ENCODE data around the gene RABL2B.

The RABL2B gene

GRCh38 chr22:50737728-50738648, 45.4 kb downstream of the RABL2B start, which contains the start of gene ACR:
Gene ACR (plus strand): TSS chr22:50738204. CDS start chr22:50738236, 32 bp downstream.
- DNase-seq, result no peak

GRCh38 chr22:50735739-50736030, 47.8 kb downstream of the RABL2B start:
- no peak for DNase-seq

- no peak for DNase-seq
Measured at GRCh38 chr22:50734986-50735738, 48.3 kb downstream of the RABL2B start.

- DNase-seq, result no peak
Measured at GRCh38 chr22:50734343-50734771, 49.1 kb downstream of the RABL2B start.

- no peak for DNase-seq
Measured at GRCh38 chr22:50733521-50734342, 49.7 kb downstream of the RABL2B start.

GRCh38 chr22:50732681-50733080, 50.8 kb downstream of the RABL2B start:
- DNase-seq, result no peak

- peak; percentile 51 for DNase-seq
Measured at GRCh38 chr22:50731811-50732624, 51.4 kb downstream of the RABL2B start.

GRCh38 chr22:50730941-50731661, 52.3 kb downstream of the RABL2B start:
- DNase-seq, result no peak

GRCh38 chr22:50730013-50730891, 53.2 kb downstream of the RABL2B start:
- DNase-seq, result no peak

- DNase-seq, result no peak
Measured at GRCh38 chr22:50729391-50730012, 53.9 kb downstream of the RABL2B start.

- DNase-seq, result no peak
Measured at GRCh38 chr22:50728523-50728931, 54.9 kb downstream of the RABL2B start.

GRCh38 chr22:50727678-50728522, 55.5 kb downstream of the RABL2B start:
- DNase-seq, result no peak

GRCh38 chr22:50726643-50727340, 56.6 kb downstream of the RABL2B start:
- no peak for DNase-seq

- DNase-seq, result no peak
Measured at GRCh38 chr22:50725597-50725996, 57.8 kb downstream of the RABL2B start.

- DNase-seq, result no peak
Measured at GRCh38 chr22:50724616-50725015, 58.8 kb downstream of the RABL2B start.

- DNase-seq, result no peak
Measured at GRCh38 chr22:50723991-50724390, 59.4 kb downstream of the RABL2B start.

GRCh38 chr22:50722716-50723428, 60.6 kb downstream of the RABL2B start:
- no peak for DNase-seq

Data from activated CD4-positive, alpha-beta T cell treated with anti-CD3 and anti-CD28 coated beads, Interleukin-2, amount 50 U/mL, for 16 hours (primary cell).